Keratinocyte (primary cell): Measurements from ENCODE around the gene RIC1. TPM values are rescaled to one million over a fixed set of nuclear protein-coding genes. Genes with fewer than 3 reads are reported as not detected.

Source experiments
- DNase-seq: peaks from one replicate; pipeline ENCODE4 v3.0.0-alpha.2; 2011; ENCODE audit warnings: low read depth, missing footprints, low spot score
- FAIRE-seq: peaks from 2 replicates; lab custom pipeline; 2011; peaks lifted over from hg19 to GRCh38; lab: Jason Lieb, UNC
- H2AFZ ChIP-seq: 2 replicates; pipeline ENCODE4 v1.6.0; 2012; ENCODE audit warnings: low read length, control low read depth, inconsistent platforms; ENCODE audit not compliant: control insufficient read depth
- H3K27ac ChIP-seq: 2 replicates; pipeline ENCODE4 v1.5.1; 2011; ENCODE audit warnings: low read length; ENCODE audit not compliant: control insufficient read depth, insufficient read depth
- H3K27me3 ChIP-seq: 3 replicates; pipeline ENCODE4 v1.6.0; 2011; ENCODE audit warnings: low read length; ENCODE audit not compliant: control insufficient read depth, insufficient read depth; ENCODE audit errors: extremely low read depth
- H3K36me3 ChIP-seq, 2 experiments: 2 replicates in 1 of 2; 3 replicates in 1 of 2; pipeline ENCODE4 v1.5.1; 2011; ENCODE audit warnings: low read length in 2 of 2, mild to moderate bottlenecking in 1 of 2; ENCODE audit not compliant: control insufficient read depth in 2 of 2, insufficient read depth in 2 of 2; ENCODE audit errors: extremely low read depth in 1 of 2
- H3K4me1 ChIP-seq: 3 replicates; pipeline ENCODE4 v1.5.1; 2011; ENCODE audit warnings: low read length; ENCODE audit not compliant: control insufficient read depth, insufficient read depth; ENCODE audit errors: extremely low read depth
- H3K4me2 ChIP-seq: 3 replicates; pipeline ENCODE4 v1.6.0; 2011; ENCODE audit warnings: low read depth, low read length; ENCODE audit not compliant: control insufficient read depth, insufficient read depth; ENCODE audit errors: extremely low read depth
- H3K4me3 ChIP-seq, 3 experiments: fragments of 200-600 bp in 1 of 3; sonication (generic) in 1 of 3; 2 replicates in 2 of 3; 3 replicates in 1 of 3; pipeline ENCODE4 v1.5.1; 2011 to 2016; ENCODE audit warnings: low read length in 3 of 3, mild to moderate bottlenecking in 3 of 3, control low read depth in 2 of 3, inconsistent platforms in 1 of 3, low read depth in 1 of 3, mixed read lengths in 1 of 3, mixed run types in 1 of 3, moderate library complexity in 1 of 3; ENCODE audit not compliant: control insufficient read depth in 2 of 3, insufficient read depth in 2 of 3; ENCODE audit errors: extremely low read depth in 1 of 3
- H3K79me2 ChIP-seq: 2 replicates; pipeline ENCODE4 v1.6.0; 2012; ENCODE audit warnings: low read length; ENCODE audit not compliant: control insufficient read depth, insufficient read depth
- H3K9ac ChIP-seq: 3 replicates; pipeline ENCODE4 v1.6.0; 2011; ENCODE audit warnings: low read length; ENCODE audit not compliant: control insufficient read depth, insufficient read depth; ENCODE audit errors: extremely low read depth
- H3K9me1 ChIP-seq: 3 replicates; pipeline ENCODE4 v1.6.0; 2011; ENCODE audit warnings: low read length; ENCODE audit not compliant: control insufficient read depth, insufficient read depth; ENCODE audit errors: extremely low read depth
- H3K9me3 ChIP-seq: 2 replicates; pipeline ENCODE4 v1.5.1; 2012; ENCODE audit warnings: low read depth, low read length; ENCODE audit not compliant: control insufficient read depth
- H4K20me1 ChIP-seq: 3 replicates; pipeline ENCODE4 v1.6.0; 2011; ENCODE audit warnings: low read length; ENCODE audit not compliant: control insufficient read depth, insufficient read depth; ENCODE audit errors: extremely low read depth
- EZH2 ChIP-seq: IDR thresholded peaks from one replicate; pipeline ENCODE4 v1.6.1; 2012; ENCODE audit warnings: inconsistent platforms, mild to moderate bottlenecking, low read length, moderate library complexity
- dilution Hi-C: fragments of 300-500 bp; cut with MboI; formaldehyde crosslinking; loops from one replicate; pipeline ENCODE4 v1.7.0; 2020; ENCODE audit warnings: low sequenced_read_pairs; ENCODE audit not compliant: extremely low pct_ligation_motif_present
- polyA plus RNA-seq, 5 experiments: library from polyadenylated mRNA; depleted of rRNA in 3 of 5; stranded (reverse) in 3 of 5; stranded (forward) in 1 of 5; unstranded in 1 of 5; fragments of >200 nt; gene quantifications; 1 replicate in 1 of 5; 2 replicates in 3 of 5; 3 replicates in 1 of 5; pipeline versions ENCODE4 v1.2.1 to v1.2.3, GENCODE V29; 2011 to 2012; ENCODE audit warnings: missing spikeins in 2 of 5, low read depth in 1 of 5, low replicate concordance in 1 of 5
- TF ChIP-seq, protein P1 (sequence below), 3 experiments: IDR thresholded peaks in 1 of 3; conservative IDR thresholded peaks in 1 of 3; optimal IDR thresholded peaks in 1 of 3; 2 replicates in 2 of 3; 3 replicates in 1 of 3; pipeline versions ENCODE3 to v1.5.1; 2011; ENCODE audit warnings: low read length in 3 of 3, mild to moderate bottlenecking in 3 of 3, moderate library complexity in 2 of 3, control low read depth in 1 of 3, inconsistent platforms in 1 of 3; ENCODE audit not compliant: insufficient read depth in 2 of 3; ENCODE audit errors: extremely low read depth in 1 of 3

Gene RIC1
- polyA plus RNA-seq, 1 donor (not counting 4 experiments of a cell fraction or from before 2014, with no cell fraction given): 20.5 TPM

- Histone ChIP-seq H3K9me3 (no peaks in the 10 kb centered on the region), H3K27ac (no peak overlapping the region), H2AFZ (no peak overlapping the region), H3K36me3 (peaks cover 0 to 2% of the 10 kb centered on the region in 2 experiments), H4K20me1 (no peaks in the 10 kb centered on the region), H3K4me1 (peaks cover 8% of the 10 kb centered on the region), H3K9me1 (no peaks in the 10 kb centered on the region), H3K4me3 (no peak overlapping the region), H3K79me2 (peaks cover 96% of the 10 kb centered on the region), H3K9ac (no peak overlapping the region), H3K4me2 (no peak overlapping the region), H3K27me3 (no peaks in the 10 kb centered on the region)
- no peak for DNase-seq
- no peak for FAIRE-seq
- TF ChIP-seq EZH2: no peak
- TF ChIP-seq, protein P1, sequence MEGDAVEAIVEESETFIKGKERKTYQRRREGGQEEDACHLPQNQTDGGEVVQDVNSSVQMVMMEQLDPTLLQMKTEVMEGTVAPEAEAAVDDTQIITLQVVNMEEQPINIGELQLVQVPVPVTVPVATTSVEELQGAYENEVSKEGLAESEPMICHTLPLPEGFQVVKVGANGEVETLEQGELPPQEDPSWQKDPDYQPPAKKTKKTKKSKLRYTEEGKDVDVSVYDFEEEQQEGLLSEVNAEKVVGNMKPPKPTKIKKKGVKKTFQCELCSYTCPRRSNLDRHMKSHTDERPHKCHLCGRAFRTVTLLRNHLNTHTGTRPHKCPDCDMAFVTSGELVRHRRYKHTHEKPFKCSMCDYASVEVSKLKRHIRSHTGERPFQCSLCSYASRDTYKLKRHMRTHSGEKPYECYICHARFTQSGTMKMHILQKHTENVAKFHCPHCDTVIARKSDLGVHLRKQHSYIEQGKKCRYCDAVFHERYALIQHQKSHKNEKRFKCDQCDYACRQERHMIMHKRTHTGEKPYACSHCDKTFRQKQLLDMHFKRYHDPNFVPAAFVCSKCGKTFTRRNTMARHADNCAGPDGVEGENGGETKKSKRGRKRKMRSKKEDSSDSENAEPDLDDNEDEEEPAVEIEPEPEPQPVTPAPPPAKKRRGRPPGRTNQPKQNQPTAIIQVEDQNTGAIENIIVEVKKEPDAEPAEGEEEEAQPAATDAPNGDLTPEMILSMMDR (optimal IDR thresholded peaks at IDR 0.05 in 1 of 3, IDR thresholded peaks at IDR 0.05 in 1 of 3, conservative IDR thresholded peaks at IDR 0.05 in 1 of 3; ENCODE audit: extremely low read depth in 1 of 3, insufficient read depth in 2 of 3, low read length in 3 of 3): no peak
- dilution Hi-C loops: no loop called here
Measured at GRCh38 chr9:5642170-5642569, 13.3 kb downstream of the RIC1 start.

GRCh38 chr9:5643005-5643624 lies 14.2 kb downstream of the RIC1 start:
- no peaks in the 10 kb centered on the region for H3K27me3 ChIP-seq
- no peaks in the 10 kb centered on the region for H4K20me1 ChIP-seq
- peaks cover 96% of the 10 kb centered on the region for H3K79me2 ChIP-seq
- no peaks in the 10 kb centered on the region for H3K9me1 ChIP-seq
- peaks cover 0 to 2% of the 10 kb centered on the region in 2 experiments for H3K36me3 ChIP-seq
- no peak overlapping the region for H3K27ac ChIP-seq
- TF ChIP-seq EZH2: no peak
- TF ChIP-seq, protein P1 (optimal IDR thresholded peaks at IDR 0.05 in 1 of 3, IDR thresholded peaks at IDR 0.05 in 1 of 3, conservative IDR thresholded peaks at IDR 0.05 in 1 of 3; ENCODE audit: extremely low read depth in 1 of 3, insufficient read depth in 2 of 3, low read length in 3 of 3): no peak
- H3K9ac ChIP-seq: no peak overlapping the region
- no peaks in the 10 kb centered on the region for H3K9me3 ChIP-seq
- DNase-seq (no peak), FAIRE-seq (no peak)
- dilution Hi-C loops: no loop called here
- H3K4me3 ChIP-seq: no peak overlapping the region
- H3K4me2 ChIP-seq: no peak overlapping the region
- H3K4me1 ChIP-seq: peaks cover 8% of the 10 kb centered on the region
- H2AFZ ChIP-seq: no peak overlapping the region
